Measurements from ENCODE around the gene ZNF646.
A peak's percentile ranks its signal among the peaks of the same experiment; 100 is the strongest.

Gene ZNF646

GRCh38 chr16:31067342-31067741, 6.9 kb upstream of the ZNF646 start:
- no peak for DNase-seq

DNA sequence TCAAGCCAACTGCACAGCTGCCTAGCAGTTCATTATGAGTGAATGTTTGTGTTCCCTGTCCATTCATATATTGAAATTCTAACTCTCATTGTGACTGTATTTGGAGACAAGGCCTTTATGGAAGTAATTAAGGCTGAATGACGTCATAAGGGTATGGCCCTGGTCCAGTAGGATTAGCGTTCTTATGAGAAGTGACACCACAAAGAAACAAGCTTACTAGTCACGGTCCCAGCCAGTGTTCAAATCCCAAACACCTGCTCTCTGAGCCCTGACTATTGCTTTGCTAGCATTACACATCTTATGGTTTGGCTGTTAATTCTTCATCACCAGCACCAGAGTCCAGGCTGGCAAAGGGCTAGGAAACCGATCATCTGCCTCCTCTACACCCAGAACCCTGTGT, 2.4 kb upstream of the ZNF646 start:
- no peak for DNase-seq

DNA sequence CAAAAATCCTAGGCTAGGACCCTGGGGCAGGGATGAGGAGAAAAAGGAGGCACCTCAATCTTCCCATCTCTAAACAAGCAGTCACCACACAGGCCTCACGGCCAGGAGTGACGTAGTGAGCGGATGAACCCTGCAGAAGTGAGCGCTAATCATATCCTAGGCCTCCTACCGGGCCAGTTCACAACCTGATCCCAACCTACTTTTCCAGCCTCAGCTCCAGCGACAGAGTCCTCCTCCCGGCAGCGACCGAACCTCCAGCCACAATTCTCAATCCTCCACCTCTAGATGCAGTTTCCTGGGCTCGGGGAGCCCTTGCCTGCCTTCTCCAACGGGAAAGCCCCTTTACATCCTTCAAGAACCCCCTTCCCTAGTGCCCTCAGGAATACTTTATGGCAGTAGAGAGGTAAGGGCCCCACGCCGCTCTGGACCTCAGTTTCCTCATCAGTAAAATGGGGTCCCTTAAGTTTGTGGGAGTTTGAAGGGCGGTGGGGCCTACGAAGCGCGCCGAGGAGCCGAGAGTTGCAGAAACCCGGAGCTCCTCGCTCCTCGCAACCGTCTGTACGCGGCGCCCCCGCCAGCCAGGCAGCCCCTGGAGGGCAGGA, 1.6 kb upstream of the ZNF646 start:
- DNase-seq, result peak; percentile 31

DNA sequence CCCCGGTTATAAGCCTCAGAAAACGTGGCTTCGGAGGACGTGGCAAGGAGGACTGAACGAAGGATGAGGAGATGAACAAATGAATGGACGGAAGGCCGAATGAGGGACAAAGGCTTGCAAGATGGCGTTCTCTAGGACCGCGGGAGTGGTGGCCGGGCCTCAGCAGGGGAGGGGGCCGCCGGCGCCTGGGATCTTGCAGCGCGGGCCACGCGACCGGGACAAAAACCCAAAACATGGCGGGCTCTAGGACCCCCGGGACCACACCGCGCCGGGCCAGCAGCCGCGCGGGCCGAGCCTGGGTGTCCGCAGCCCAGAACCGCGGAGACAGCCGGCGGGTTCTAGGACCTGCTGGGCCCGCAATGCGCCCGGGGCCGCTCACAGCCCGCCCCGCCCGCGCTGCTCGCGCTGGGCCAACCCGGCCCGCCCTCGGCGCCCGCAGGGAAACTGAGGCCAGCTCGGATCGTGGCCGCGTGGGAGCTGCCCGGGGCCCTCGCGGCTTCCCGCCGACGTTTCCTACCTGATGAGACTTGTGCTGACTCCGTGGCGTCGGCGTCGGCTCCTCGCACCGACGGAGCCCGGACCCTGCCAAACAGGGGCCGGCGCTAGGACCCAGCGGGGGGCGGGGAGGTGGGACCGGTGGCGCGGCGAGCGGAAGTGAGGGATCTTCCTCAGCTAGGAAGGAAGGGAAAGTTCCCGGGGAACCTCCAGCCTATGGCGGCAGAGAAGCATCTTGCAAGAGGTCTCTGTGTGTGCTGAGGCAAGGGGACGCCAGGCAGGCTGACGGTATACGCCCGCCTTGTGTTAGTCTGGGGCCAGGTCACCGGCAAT, 866 bp upstream of the ZNF646 start:
- DNase-seq, result peak; percentile 64

DNA sequence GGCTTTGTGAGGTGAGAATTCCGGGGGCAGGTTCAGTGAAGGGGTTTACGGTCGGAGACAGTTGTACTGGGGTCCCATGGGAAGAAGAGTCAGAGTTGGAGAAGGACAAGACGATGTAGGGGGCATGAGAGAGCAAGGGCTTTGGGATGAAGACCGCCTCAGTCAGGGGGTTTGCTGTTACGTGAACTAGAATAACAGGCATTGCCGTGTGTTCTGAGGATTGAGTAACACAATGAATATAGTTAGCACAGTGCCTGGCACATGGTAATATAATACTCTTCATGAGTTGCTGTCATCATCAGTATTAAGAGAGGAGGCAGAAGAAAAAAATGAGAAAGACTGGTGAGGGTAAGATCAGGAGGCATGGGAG, 577 bp downstream of the ZNF646 start:
- no peak for DNase-seq

DNA sequence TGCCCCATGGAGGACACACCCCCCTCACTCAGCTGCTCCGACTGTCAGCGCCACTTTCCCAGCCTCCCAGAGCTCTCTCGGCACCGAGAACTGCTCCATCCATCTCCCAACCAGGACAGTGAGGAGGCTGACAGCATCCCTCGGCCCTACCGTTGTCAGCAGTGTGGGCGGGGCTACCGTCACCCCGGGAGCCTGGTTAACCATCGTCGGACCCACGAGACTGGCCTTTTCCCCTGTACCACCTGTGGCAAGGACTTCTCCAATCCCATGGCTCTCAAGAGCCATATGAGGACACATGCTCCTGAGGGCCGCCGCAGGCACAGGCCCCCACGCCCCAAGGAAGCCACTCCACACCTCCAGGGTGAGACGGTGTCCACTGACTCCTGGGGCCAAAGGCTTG, 2.1 kb downstream of the ZNF646 start:
- no peak for DNase-seq

- no peak for DNase-seq
Observed at GRCh38 chr16:31077024-31077423, 2.8 kb downstream of the ZNF646 start.

DNA sequence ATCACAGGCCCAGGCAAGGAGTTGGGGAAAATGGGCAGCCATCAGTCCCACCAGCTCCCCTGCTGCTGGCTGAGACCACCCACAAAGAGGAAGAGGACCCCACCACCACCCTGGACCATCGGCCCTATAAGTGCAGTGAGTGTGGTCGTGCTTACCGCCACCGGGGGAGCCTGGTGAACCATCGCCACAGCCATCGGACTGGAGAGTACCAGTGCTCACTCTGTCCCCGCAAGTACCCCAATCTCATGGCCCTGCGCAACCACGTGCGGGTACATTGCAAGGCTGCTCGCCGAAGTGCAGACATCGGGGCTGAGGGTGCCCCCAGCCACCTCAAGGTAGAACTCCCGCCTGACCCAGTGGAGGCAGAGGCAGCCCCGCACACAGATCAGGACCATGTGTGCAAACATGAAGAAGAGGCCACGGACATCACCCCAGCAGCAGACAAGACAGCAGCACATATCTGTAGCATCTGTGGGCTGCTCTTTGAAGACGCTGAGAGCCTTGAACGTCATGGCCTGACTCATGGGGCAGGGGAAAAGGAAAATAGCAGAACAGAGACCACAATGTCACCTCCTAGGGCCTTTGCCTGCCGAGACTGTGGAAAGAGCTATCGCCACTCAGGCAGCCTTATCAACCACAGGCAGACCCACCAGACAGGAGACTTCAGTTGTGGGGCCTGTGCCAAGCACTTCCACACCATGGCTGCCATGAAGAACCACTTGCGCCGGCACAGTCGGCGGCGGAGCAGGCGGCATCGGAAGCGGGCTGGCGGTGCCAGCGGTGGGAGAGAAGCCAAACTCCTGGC, 3.6 kb downstream of the ZNF646 start:
- no peak for DNase-seq

DNA sequence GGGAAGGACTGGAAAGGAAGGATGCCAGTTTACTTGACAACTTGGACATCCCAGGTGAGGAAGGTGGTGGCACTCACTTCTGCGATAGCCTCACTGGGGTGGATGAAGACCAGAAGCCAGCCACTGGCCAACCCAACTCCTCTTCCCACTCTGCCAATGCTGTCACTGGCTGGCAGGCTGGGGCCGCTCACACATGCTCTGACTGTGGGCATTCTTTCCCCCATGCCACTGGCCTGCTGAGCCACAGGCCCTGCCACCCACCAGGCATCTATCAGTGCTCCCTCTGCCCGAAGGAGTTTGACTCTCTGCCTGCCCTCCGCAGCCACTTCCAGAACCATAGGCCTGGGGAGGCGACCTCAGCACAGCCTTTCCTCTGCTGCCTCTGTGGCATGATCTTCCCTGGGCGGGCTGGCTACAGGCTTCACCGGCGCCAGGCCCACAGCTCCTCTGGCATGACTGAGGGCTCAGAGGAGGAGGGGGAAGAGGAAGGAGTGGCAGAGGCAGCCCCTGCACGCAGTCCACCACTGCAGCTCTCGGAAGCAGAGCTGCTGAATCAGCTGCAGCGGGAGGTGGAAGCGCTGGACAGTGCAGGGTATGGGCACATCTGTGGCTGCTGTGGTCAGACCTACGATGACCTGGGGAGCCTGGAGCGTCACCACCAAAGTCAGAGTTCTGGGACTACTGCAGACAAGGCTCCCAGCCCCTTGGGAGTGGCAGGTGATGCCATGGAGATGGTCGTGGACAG, 4.5 kb downstream of the ZNF646 start:
- DNase-seq, result no peak

DNA sequence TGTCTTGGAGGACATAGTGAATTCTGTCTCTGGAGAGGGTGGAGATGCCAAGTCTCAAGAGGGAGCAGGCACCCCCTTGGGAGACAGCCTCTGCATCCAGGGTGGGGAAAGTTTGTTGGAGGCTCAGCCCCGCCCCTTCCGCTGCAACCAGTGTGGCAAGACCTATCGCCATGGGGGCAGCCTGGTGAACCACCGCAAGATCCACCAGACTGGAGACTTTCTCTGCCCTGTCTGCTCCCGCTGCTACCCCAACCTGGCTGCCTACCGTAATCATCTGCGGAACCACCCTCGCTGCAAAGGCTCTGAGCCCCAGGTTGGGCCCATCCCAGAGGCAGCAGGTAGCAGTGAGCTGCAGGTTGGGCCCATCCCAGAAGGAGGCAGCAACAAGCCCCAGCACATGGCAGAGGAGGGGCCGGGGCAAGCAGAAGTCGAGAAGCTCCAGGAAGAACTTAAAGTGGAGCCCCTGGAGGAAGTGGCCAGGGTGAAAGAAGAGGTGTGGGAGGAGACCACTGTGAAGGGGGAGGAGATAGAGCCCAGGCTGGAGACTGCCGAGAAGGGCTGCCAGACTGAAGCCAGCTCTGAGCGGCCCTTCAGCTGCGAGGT, 5.2 kb downstream of the ZNF646 start:
- no peak for DNase-seq

DNA sequence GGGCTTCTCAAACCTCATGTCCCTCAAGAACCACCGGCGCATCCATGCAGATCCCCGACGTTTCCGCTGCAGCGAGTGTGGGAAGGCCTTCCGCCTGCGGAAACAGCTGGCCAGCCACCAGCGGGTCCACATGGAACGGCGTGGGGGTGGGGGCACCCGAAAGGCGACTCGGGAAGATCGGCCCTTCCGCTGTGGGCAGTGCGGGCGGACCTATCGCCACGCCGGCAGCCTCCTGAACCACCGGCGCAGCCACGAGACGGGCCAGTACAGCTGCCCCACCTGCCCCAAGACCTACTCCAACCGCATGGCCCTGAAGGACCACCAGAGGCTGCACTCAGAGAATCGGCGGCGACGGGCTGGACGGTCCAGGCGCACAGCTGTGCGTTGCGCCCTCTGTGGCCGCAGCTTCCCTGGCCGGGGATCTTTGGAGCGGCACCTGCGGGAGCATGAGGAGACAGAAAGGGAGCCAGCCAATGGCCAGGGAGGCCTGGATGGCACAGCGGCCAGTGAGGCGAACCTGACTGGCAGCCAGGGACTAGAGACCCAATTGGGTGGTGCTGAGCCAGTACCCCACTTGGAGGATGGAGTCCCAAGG, 5.9 kb downstream of the ZNF646 start:
- DNase-seq, result no peak

GRCh38 chr16:31080756-31081419, 6.7 kb downstream of the ZNF646 start:
- no peak for DNase-seq

GRCh38 chr16:31081428-31082351, 7.5 kb downstream of the ZNF646 start:
- DNase-seq, result no peak

DNA sequence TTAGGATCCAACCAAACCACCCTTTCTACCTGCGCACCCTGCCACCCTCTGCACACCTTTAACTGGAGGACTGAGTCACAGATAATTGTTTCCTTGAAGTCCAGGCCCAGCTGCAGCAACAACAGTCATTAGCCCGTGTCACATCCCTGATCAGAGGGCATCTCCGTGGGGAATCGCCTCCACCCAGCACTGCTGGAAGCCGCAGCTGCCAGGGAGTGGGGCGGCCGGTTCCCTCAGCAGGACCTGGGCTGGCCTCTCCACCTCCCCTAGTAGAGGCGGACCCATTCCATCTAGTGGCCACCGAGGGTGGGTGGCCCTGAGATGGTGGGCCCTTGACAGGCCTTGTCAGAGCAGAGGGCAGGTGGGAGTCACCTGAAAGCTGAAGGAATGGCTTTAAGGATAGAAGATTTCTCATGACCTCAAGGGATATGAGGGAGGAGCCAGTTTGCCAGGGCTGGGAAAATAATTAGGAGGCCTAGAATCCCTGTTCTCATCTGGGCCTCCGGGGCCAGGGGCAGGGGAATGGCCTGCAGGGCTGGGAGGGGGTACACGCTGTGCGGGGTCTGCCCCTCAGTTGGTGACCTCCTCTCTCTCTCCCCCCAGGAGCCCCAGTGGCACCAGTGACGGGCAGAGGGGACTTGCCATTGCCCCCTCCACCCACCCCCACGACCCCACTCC, 8.3 kb downstream of the ZNF646 start:
- DNase-seq, result no peak

DNA sequence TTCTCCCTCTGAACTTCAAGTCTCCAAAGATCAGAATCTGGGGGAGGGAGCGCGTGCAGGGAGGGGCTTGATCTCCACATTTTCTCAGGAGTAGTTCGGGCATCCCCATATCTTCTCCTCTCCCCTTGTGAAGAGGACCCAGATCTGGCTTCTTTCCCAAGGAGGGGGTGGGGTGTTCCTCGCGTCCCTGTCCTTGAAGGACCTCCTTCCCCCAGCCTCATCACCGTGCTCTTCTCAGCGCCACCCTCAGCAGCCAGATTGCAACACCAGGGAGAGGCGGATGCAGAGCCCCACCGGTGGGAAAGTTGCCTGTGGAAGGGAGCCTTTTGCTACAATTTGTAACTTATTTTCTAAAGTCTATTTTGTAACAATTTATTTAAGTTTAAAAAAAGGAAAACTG, 8.9 kb downstream of the ZNF646 start:
- no peak for DNase-seq

GRCh38 chr16:31083556-31083955, 9.3 kb downstream of the ZNF646 start:
- no peak for DNase-seq

GRCh38 chr16:31083981-31084380, 9.8 kb downstream of the ZNF646 start:
- no peak for DNase-seq

- DNase-seq, result no peak
Observed at GRCh38 chr16:31084584-31085302, 10.5 kb downstream of the ZNF646 start.

DNA sequence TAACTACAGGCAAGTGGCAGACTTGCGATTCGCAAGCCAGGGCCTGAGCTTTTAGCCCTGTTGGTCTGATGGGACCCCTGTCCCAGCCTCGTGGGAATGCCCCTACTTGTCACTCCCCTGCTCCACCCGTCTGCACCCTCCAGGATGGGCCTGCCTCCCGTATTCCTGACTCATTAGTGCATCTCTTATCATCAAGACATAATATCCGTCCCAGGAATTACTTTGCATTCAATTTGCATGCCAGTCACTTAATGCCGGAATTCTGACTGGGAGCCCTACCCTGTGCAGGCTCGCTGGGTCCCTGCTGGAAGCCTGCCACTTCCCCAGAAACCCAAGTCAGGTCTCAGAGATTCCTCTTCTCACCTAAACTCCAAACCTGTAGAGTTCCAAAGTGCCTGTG, 11.2 kb downstream of the ZNF646 start:
- DNase-seq, result no peak
